Right lobe of liver (tissue), 6 donors: ENCODE data around the gene ZNF280C. TPM values are rescaled to one million over a fixed set of nuclear protein-coding genes. Genes with fewer than 3 reads are reported as not detected.

Experiments used
- ATAC-seq, 4 donors: fragments of 200-7000 bp; cut with Tn5 transposase; one replicate each; pipeline ENCODE4 v1.9.1; 2020; ENCODE audit warnings: mild to moderate bottlenecking in 4 of 4, moderate library complexity in 4 of 4
- DNase-seq, 3 donors: peaks; one replicate each; pipeline ENCODE4 v3.0.0-alpha.2; 2020
- H3K27ac ChIP-seq, 3 donors: fragments of 200-600 bp; one replicate each; pipeline ENCODE4 v1.8.0; 2022
- H3K27me3 ChIP-seq, 2 donors: fragments of 200-600 bp; one replicate each; pipeline ENCODE4 v1.8.0; 2022
- H3K36me3 ChIP-seq, 4 donors: fragments of 200-600 bp; sonication (generic) in 1 of 4; one replicate each; pipeline versions ENCODE4 v1.5.1 to v1.8.0; 2017 to 2022; ENCODE audit warnings: control low read depth in 1 of 4
- H3K4me1 ChIP-seq, 4 donors: fragments of 200-600 bp; sonication (generic) in 1 of 4; one replicate each; pipeline versions ENCODE4 v1.5.1 to v1.8.0; 2017 to 2022; ENCODE audit warnings: control low read depth in 1 of 4
- H3K4me3 ChIP-seq, 3 donors: fragments of 200-600 bp; one replicate each; pipeline ENCODE4 v1.8.0; 2022
- H3K9me3 ChIP-seq, 4 donors: fragments of 200-600 bp; sonication (generic) in 1 of 4; one replicate each; pipeline versions ENCODE4 v1.5.1 to v1.8.0; 2017 to 2022; ENCODE audit warnings: control low read depth in 1 of 4
- CTCF ChIP-seq, 4 donors: fragments of 200-600 bp in 3 of 4; fragments of 450-650 bp in 1 of 4; IDR thresholded peaks; one replicate each; pipeline versions ENCODE4 v1.5.1 to v1.8.0; 2016 to 2022; ENCODE audit warnings: antibody characterized with exemption in 4 of 4, mild to moderate bottlenecking in 2 of 4
- POLR2A ChIP-seq: fragments of 450-650 bp; IDR thresholded peaks from one replicate; pipeline ENCODE4 v1.6.1; 2017; ENCODE audit warnings: antibody characterized with exemption, mild to moderate bottlenecking
- WGBS: methylation state at CpG from one replicate; pipeline ENCODE4 v1.1.6; 2018; ENCODE audit warnings: low coverage, low lambda C conversion rate; ENCODE audit not compliant: insufficient coverage; ENCODE audit errors: missing lambda C conversion rate; 5-methylcytosine and 5-hydroxymethylcytosine counted together
- intact Hi-C, 2 donors: fragments of 100-400 bp; cut with DNase I; formaldehyde crosslinking; loops; one replicate each; pipeline versions ENCODE4 v1.11.2 to v1.14.1; 2022
- total RNA-seq, 6 experiments: library from RNA; depleted of rRNA in 2 of 6; stranded (reverse); fragments of >200 nt in 2 of 6; fragmentation: NEBNext Ultra II Directional in 3 of 6; extraction: Animal tissue kit (Norgen Biotek cat#: 25700) in 3 of 6; gene quantifications; one replicate each; pipeline versions ENCODE4 v1.1.0 to v1.2.4, GENCODE V29; 2016 to 2023
- donor health status: DM: no; HTN: yes; CAD: no.
- donor health status: DM: no; HTN: no; CAD: no.
- donor health status: DM: no; HTN: no; CAD: no.
- donor health status: DM: no; HTN: yes; CAD: no.
- donor health status: DM: no; HTN: yes; CAD: no.

Gene ZNF280C
- total RNA-seq, 6 experiments from 2014 or later: 0.88 to 2.0 (median 1.3) TPM

GRCh38 chrX:130228871-130229270, 39.8 kb downstream of the ZNF280C start:
- TF ChIP-seq CTCF (IDR thresholded peaks at IDR 0.05): no peak
- TF ChIP-seq POLR2A: no peak
- no peak overlapping the region for H3K4me3 ChIP-seq
- peaks cover 0 to 3% of the 10 kb centered on the region in 2 donors for H3K27me3 ChIP-seq
- H3K4me1 ChIP-seq: no peaks in the 10 kb centered on the region
- H3K36me3 ChIP-seq: no peaks in the 10 kb centered on the region
- no peaks in the 10 kb centered on the region for H3K9me3 ChIP-seq
- no peak for DNase-seq
- 38% methylated on average over 2 of the region's 2 CpGs for WGBS
- H3K27ac ChIP-seq: no peak overlapping the region
- no peak for ATAC-seq
- intact Hi-C loops: no loop called here

GRCh38 chrX:130224810-130225209, 43.9 kb downstream of the ZNF280C start:
- no peaks in the 10 kb centered on the region for H3K4me1 ChIP-seq
- H3K36me3 ChIP-seq: no peaks in the 10 kb centered on the region
- ATAC-seq (peak in 1 of 4 donors; percentile 58), DNase-seq (no peak)
- intact Hi-C loops: no loop called here
- TF ChIP-seq POLR2A (no peak), CTCF (IDR thresholded peaks at IDR 0.05) (no peak)
- WGBS: 80% methylated on average over 2 of the region's 2 CpGs
- no peaks in the 10 kb centered on the region for H3K27me3 ChIP-seq
- H3K4me3 ChIP-seq: no peak overlapping the region
- no peaks in the 10 kb centered on the region for H3K9me3 ChIP-seq
- no peak overlapping the region for H3K27ac ChIP-seq

- 54% methylated on average over 4 of the region's 4 CpGs for WGBS
- H3K27me3 ChIP-seq: no peaks in the 10 kb centered on the region
- H3K27ac ChIP-seq: no peak overlapping the region
- DNase-seq (no peak), ATAC-seq (no peak)
- H3K4me1 ChIP-seq: no peaks in the 10 kb centered on the region
- intact Hi-C loops: no loop called here
- TF ChIP-seq CTCF (IDR thresholded peaks at IDR 0.05) (no peak), POLR2A (no peak)
- no peaks in the 10 kb centered on the region for H3K36me3 ChIP-seq
- no peaks in the 10 kb centered on the region for H3K9me3 ChIP-seq
- H3K4me3 ChIP-seq: no peak overlapping the region
Observed at GRCh38 chrX:130216320-130216719, 52.4 kb downstream of the ZNF280C start.

- H3K4me3 ChIP-seq: no peak overlapping the region
- H3K27me3 ChIP-seq: no peaks in the 10 kb centered on the region
- DNase-seq: no peak
- intact Hi-C loops: no loop called here
- H3K4me1 ChIP-seq: no peaks in the 10 kb centered on the region
- H3K9me3 ChIP-seq: no peaks in the 10 kb centered on the region
- ATAC-seq: no peak
- no peak overlapping the region for H3K27ac ChIP-seq
- TF ChIP-seq CTCF (IDR thresholded peaks at IDR 0.05) (no peak), POLR2A (no peak)
- no peaks in the 10 kb centered on the region for H3K36me3 ChIP-seq
- WGBS: 65% methylated on average over 2 of the region's 2 CpGs
Observed at GRCh38 chrX:130213376-130213775, 55.3 kb downstream of the ZNF280C start.

- no peaks in the 10 kb centered on the region for H3K36me3 ChIP-seq
Observed at GRCh38 chrX:130212371-130212770, 56.3 kb downstream of the ZNF280C start.

More at GRCh38 chrX:130212371-130212770, 56.3 kb downstream of the ZNF280C start:
- Histone ChIP-seq H3K9me3 (no peaks in the 10 kb centered on the region), H3K27me3 (no peaks in the 10 kb centered on the region), H3K4me1 (no peaks in the 10 kb centered on the region), H3K4me3 (no peak overlapping the region), H3K27ac (no peak overlapping the region)
- intact Hi-C loops: no loop called here
- DNase-seq: no peak
- WGBS: 44% methylated on average over 1 of the region's 1 CpG
- ATAC-seq: no peak
- TF ChIP-seq CTCF (IDR thresholded peaks at IDR 0.05): no peak
- no peak for TF ChIP-seq POLR2A
